ENCODE measurements around the gene SC5D.

The SC5D gene

GRCh38 chr11:121323046-121323607 lies 30.6 kb downstream of the SC5D start:
- H3K4me3 ChIP-seq (ENCODE audit: control insufficient read depth, low read depth, low read length): no peak overlapping the region
- no peak for DNase-seq (ENCODE audit: low read depth)
- no peak for TF ChIP-seq CTCF (IDR thresholded peaks at IDR 0.05; ENCODE audit: control insufficient read depth, insufficient read depth, low read depth, low read length, missing control alignments)

GRCh38 chr11:121326230-121326629 lies 33.7 kb downstream of the SC5D start:
- DNase-seq (ENCODE audit: low read depth): no peak
- no peak overlapping the region for H3K4me3 ChIP-seq (ENCODE audit: control insufficient read depth, low read depth, low read length)
- TF ChIP-seq CTCF (IDR thresholded peaks at IDR 0.05; ENCODE audit: control insufficient read depth, insufficient read depth, low read depth, low read length, missing control alignments): no peak

- no peak for DNase-seq (ENCODE audit: low read depth)
These were observed 35.0 kb downstream of the SC5D start for GRCh38 chr11:121327553-121327952.

GRCh38 chr11:121328176-121328966 lies 35.8 kb downstream of the SC5D start:
- no peak overlapping the region for H3K4me3 ChIP-seq (ENCODE audit: control insufficient read depth, low read depth, low read length)
- no peak for DNase-seq (ENCODE audit: low read depth)
- no peak for TF ChIP-seq CTCF (IDR thresholded peaks at IDR 0.05; ENCODE audit: control insufficient read depth, insufficient read depth, low read depth, low read length, missing control alignments)

More at GRCh38 chr11:121327553-121327952, 35.0 kb downstream of the SC5D start:
- no peak for TF ChIP-seq CTCF (IDR thresholded peaks at IDR 0.05; ENCODE audit: control insufficient read depth, insufficient read depth, low read depth, low read length, missing control alignments)
- no peak overlapping the region for H3K4me3 ChIP-seq (ENCODE audit: control insufficient read depth, low read depth, low read length)

- no peak overlapping the region for H3K4me3 ChIP-seq (ENCODE audit: control insufficient read depth, low read depth, low read length)
- no peak for DNase-seq (ENCODE audit: low read depth)
These were observed 36.6 kb downstream of the SC5D start for GRCh38 chr11:121328967-121329679.

More at GRCh38 chr11:121328967-121329679, 36.6 kb downstream of the SC5D start:
- TF ChIP-seq CTCF (IDR thresholded peaks at IDR 0.05; ENCODE audit: control insufficient read depth, insufficient read depth, low read depth, low read length, missing control alignments): no peak
